Endodermal cell (in vitro differentiated cells): ENCODE data around the gene MAP1LC3A. TPM values are rescaled to one million over a fixed set of nuclear protein-coding genes. Genes with fewer than 3 reads are reported as not detected.

Source experiments
- DNase-seq: peaks from one replicate; pipeline ENCODE4 v3.0.0-alpha.2; 2017
- H3K27ac ChIP-seq: 2 replicates; pipeline ENCODE4 v1.5.1; 2013; ENCODE audit warnings: mild to moderate bottlenecking, low read depth, low read length, moderate library complexity
- H3K27me3 ChIP-seq: 2 replicates; pipeline ENCODE4 v1.6.1; 2013; ENCODE audit warnings: mild to moderate bottlenecking, low read length, moderate library complexity; ENCODE audit not compliant: insufficient read depth, control insufficient read depth, poor library complexity, severe bottlenecking
- H3K36me3 ChIP-seq: 2 replicates; pipeline ENCODE4 v1.7.0; 2013; ENCODE audit warnings: mild to moderate bottlenecking, low read length, moderate library complexity; ENCODE audit not compliant: control insufficient read depth, insufficient read depth
- H3K4me1 ChIP-seq: one replicate; pipeline ENCODE4 v1.7.0; 2013; ENCODE audit warnings: low read length; ENCODE audit not compliant: control insufficient read depth, insufficient read depth
- H3K4me3 ChIP-seq: 2 replicates; pipeline ENCODE4 v1.5.1; 2013; ENCODE audit warnings: mild to moderate bottlenecking, low read length, moderate library complexity
- H3K9ac ChIP-seq: 2 replicates; pipeline ENCODE4 v1.6.1; 2013; ENCODE audit warnings: mild to moderate bottlenecking, low read length, moderate library complexity; ENCODE audit not compliant: poor library complexity, severe bottlenecking; ENCODE audit errors: extremely low read depth
- H3K9me3 ChIP-seq: 2 replicates; pipeline ENCODE4 v1.6.1; 2013; ENCODE audit warnings: mild to moderate bottlenecking, low read length, moderate library complexity; ENCODE audit not compliant: control insufficient read depth
- H3K27ac Mint-ChIP-seq: 2 replicates; pipeline ENCODE4 v1.8.0; 2020; ENCODE audit warnings: mixed read lengths
- H3K27me3 Mint-ChIP-seq: 2 replicates; pipeline ENCODE4 v1.8.0; 2021; ENCODE audit warnings: mild to moderate bottlenecking, mixed read lengths; ENCODE audit not compliant: insufficient read depth
- H3K36me3 Mint-ChIP-seq: 2 replicates; pipeline ENCODE4 v1.8.0; 2020; ENCODE audit warnings: low read depth, mixed read lengths
- H3K4me1 Mint-ChIP-seq: 2 replicates; pipeline ENCODE4 v1.8.0; 2020; ENCODE audit warnings: mixed read lengths
- H3K4me3 Mint-ChIP-seq: 2 replicates; pipeline ENCODE4 v1.8.0; 2020; ENCODE audit warnings: mild to moderate bottlenecking, moderate library complexity, mixed read lengths
- H3K9me3 Mint-ChIP-seq: 2 replicates; pipeline ENCODE4 v1.8.0; 2020; ENCODE audit warnings: mild to moderate bottlenecking, mixed read lengths
- CTCF ChIP-seq: fragments of 200-600 bp; sonication (generic); conservative IDR thresholded peaks from 2 replicates; pipeline ENCODE4 v1.5.0; 2021; ENCODE audit warnings: antibody characterized with exemption, mild to moderate bottlenecking
- WGBS, 2 experiments: methylation state at CpG; one replicate each; pipeline versions ENCODE4 v1.1.5 to v1.1.7; 2013; ENCODE audit warnings: missing lambda C conversion rate in 2 of 2, mixed read lengths in 1 of 2; ENCODE audit not compliant: insufficient coverage in 1 of 2, insufficient read length in 1 of 2; 5-methylcytosine and 5-hydroxymethylcytosine counted together
- long read RNA-seq, 4 experiments: library from polyadenylated mRNA in 2 of 4; library from RNA in 1 of 4; library from capped mRNA in 1 of 4; stranded (forward) in 3 of 4; unstranded in 1 of 4; transcript quantifications; one replicate each; pipeline ENCODE4 v2.0.0, GENCODE V29; 2020 to 2021; ENCODE audit warnings: inconsistent platforms in 1 of 4
- polyA plus RNA-seq, 2 experiments: library from polyadenylated mRNA; stranded (reverse); fragments of 50-300 nt; gene quantifications; one replicate each; pipeline ENCODE4 v1.2.3, GENCODE V29; 2013
- total RNA-seq, 2 donors: library from RNA; stranded (reverse); fragmentation: NEBNext Ultra II Directional in 1 of 2; extraction: Animal tissue kit (Norgen Biotek cat#: 25700) in 1 of 2; gene quantifications; 2 replicates in 1 of 2; 3 replicates in 1 of 2; pipeline ENCODE4 v1.2.1, GENCODE V29; 2021

The MAP1LC3A gene
- total RNA-seq = 10 to 100 TPM; 19.0 to 41.6 TPM
- polyA plus RNA-seq (2013, experiment 1 of 2) = 31.0 TPM
- 29.1 TPM for polyA plus RNA-seq (2013, experiment 2 of 2)
- long read RNA-seq, experiment 1, transcript MAP1LC3A-201 (4 exons, 1,574 nt) = major isoform, 9 of 9 reads
- long read RNA-seq, experiment 1, partial matches to known transcripts = 0 of 9 reads
- long read RNA-seq, experiment 1, other reads (novel, unspliced or antisense) = 0 of 9 reads
- long read RNA-seq, experiment 2, transcript MAP1LC3A-201 (4 exons, 1,574 nt) = major isoform, 15 of 16 reads
- long read RNA-seq, experiment 2, partial matches to known transcripts = 0 of 16 reads
- long read RNA-seq, experiment 2, other reads (novel, unspliced or antisense) = 0 of 16 reads
- long read RNA-seq, experiment 3, transcript MAP1LC3A-201 (4 exons, 1,574 nt) = major isoform, 59 of 73 reads
- long read RNA-seq, experiment 3, partial matches to known transcripts = 4 of 73 reads
- long read RNA-seq, experiment 3, other reads (novel, unspliced or antisense) = 7 of 73 reads
- long read RNA-seq, experiment 4 = 0 reads

DNA sequence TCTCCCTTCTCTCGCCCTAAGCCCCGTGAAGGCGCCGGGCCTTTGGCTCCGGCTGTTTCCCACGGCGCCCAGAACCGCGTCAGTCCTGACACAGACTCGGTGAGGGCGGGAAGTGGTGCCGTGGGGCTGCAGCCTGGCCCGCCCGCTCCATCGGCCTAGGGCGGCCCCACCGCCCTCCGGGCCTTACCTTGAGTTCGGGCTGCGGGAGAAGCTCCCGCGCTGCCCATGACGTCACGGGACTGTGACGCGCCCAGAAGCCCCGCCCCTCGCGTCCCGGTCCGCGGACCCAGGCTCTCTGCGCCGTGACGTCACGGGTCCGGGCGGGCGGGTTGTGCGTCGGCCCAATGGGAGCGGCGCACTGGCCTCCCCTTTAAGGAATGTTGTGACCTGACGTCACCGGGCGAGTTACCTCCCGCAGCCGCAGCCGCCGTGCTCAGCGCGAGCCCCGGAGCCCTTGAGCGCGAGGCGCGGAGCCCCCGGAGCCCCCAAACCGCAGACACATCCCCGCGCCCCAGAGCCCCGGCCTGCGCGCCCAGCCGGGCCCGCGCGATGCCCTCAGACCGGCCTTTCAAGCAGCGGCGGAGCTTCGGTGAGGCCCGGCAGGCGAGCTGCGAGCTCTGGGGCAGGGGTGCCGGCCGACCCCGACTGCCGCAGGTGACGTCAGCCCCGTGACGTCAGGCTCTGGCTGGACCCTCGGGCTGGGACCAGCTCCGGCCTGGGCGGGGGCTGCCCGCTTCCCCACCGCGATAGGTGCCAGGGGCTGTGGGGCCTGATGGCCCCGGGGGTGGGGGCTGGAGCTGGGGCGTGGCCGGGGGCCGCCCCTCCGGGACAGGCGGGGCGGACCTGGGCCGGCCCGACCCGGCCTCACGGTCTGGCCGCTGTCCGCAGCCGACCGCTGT lies at the start of gene MAP1LC3A:
Gene MAP1LC3A, plus strand, starts transcription at position 399 of the 899 bp plus-strand sequence. Its CDS starts 151 bp downstream, at position 550.
- H3K27me3 Mint-ChIP-seq = peaks cover 11% of the 10 kb centered on the region
- no peak for TF ChIP-seq CTCF
- Histone ChIP-seq H3K4me3 (peak within 1 kb of the TSS; percentile 83), H3K4me1 (no peaks in the 10 kb centered on the region), H3K36me3 (no peaks in the 10 kb centered on the region), H3K27ac (peak within 1 kb of the TSS; percentile 81), H3K9ac (peak within 1 kb of the TSS; percentile 87), H3K27me3 (no peaks in the 10 kb centered on the region), H3K9me3 (no peaks in the 10 kb centered on the region)
- no peaks in the 10 kb centered on the region for H3K9me3 Mint-ChIP-seq
- 5 to 10% methylated on average over 17 to 103 of the region's 103 CpGs for WGBS, 2 experiments
- peak within 1 kb of the TSS; percentile 80 for H3K27ac Mint-ChIP-seq
- peak; percentile 94 for DNase-seq
- H3K4me1 Mint-ChIP-seq = peaks cover 5% of the 10 kb centered on the region
- H3K36me3 Mint-ChIP-seq = no peaks in the 10 kb centered on the region
- peak within 1 kb of the TSS; percentile 58 for H3K4me3 Mint-ChIP-seq

GRCh38 chr20:34510575-34510974 lies 47.9 kb upstream of the MAP1LC3A start:
- 100% methylated on average over 1 of the region's 1 CpG for WGBS, 2 experiments
- H3K27me3 ChIP-seq = no peaks in the 10 kb centered on the region
- H3K27ac Mint-ChIP-seq = no peak overlapping the region
- no peak for TF ChIP-seq CTCF
- no peaks in the 10 kb centered on the region for H3K4me1 ChIP-seq
- no peaks in the 10 kb centered on the region for H3K9me3 Mint-ChIP-seq
- DNase-seq = no peak
- H3K9ac ChIP-seq = no peak overlapping the region
- H3K4me3 Mint-ChIP-seq = no peak overlapping the region
- no peak overlapping the region for H3K27ac ChIP-seq
- H3K36me3 Mint-ChIP-seq = peaks cover 54% of the 10 kb centered on the region
- H3K4me1 Mint-ChIP-seq = peaks cover 23% of the 10 kb centered on the region
- no peak overlapping the region for H3K4me3 ChIP-seq
- peaks cover 74% of the 10 kb centered on the region for H3K36me3 ChIP-seq
- no peaks in the 10 kb centered on the region for H3K9me3 ChIP-seq
- H3K27me3 Mint-ChIP-seq = no peaks in the 10 kb centered on the region

- Histone ChIP-seq H3K27ac (no peak overlapping the region), H3K9ac (no peak overlapping the region), H3K36me3 (peaks cover 62% of the 10 kb centered on the region), H3K9me3 (no peaks in the 10 kb centered on the region), H3K4me3 (no peak overlapping the region), H3K4me1 (no peaks in the 10 kb centered on the region), H3K27me3 (no peaks in the 10 kb centered on the region)
- Mint-ChIP-seq H3K27ac (peak overlapping the region; percentile 28), H3K4me1 (peaks cover 14% of the 10 kb centered on the region), H3K4me3 (no peak overlapping the region), H3K36me3 (peaks cover 42% of the 10 kb centered on the region), H3K9me3 (no peaks in the 10 kb centered on the region), H3K27me3 (no peaks in the 10 kb centered on the region)
- no peak for TF ChIP-seq CTCF
- 91% methylated on average over 3 of the region's 3 CpGs; no CpG with 5 or more reads in 1 of the 2 experiments for WGBS, 2 experiments
- no peak for DNase-seq
Measured at GRCh38 chr20:34511891-34512265, 46.6 kb upstream of the MAP1LC3A start.
